Endothelial cell of umbilical vein (primary cell): Measurements from ENCODE around the gene SH3YL1. TPM values are rescaled to one million over a fixed set of nuclear protein-coding genes. Genes with fewer than 3 reads are reported as not detected.

Experiments
- BruUV-seq: library from RNA; stranded (reverse); fragments of 400-500 nt; replicated peaks from 2 replicates; lab custom pipeline; 2021; lab: Mats Ljungman, UMichigan
- CTCF ChIA-PET: fragments of 300-600, 350-600 bp; sonication (Branson Sonifier 250); formaldehyde crosslinking; loops from one replicate; lab custom pipeline; 2021; ENCODE audit warnings: antibody characterized with exemption, inconsistent platforms; lab: Charles Lee
- POLR2A ChIA-PET: fragments of 300-600, 350-600 bp; sonication (Branson Sonifier 250); formaldehyde crosslinking; loops from one replicate; lab custom pipeline; 2021; ENCODE audit warnings: antibody characterized with exemption, inconsistent platforms; lab: Charles Lee
- DNase-seq: peaks from one replicate; pipeline ENCODE4 v3.0.0-alpha.2; 2011; ENCODE audit warnings: low read depth, low spot score
- FAIRE-seq: peaks from 2 replicates; lab custom pipeline; 2011; peaks lifted over from hg19 to GRCh38; lab: Jason Lieb, UNC
- H2AFZ ChIP-seq: 2 replicates; pipeline ENCODE4 v1.6.0; 2012; ENCODE audit warnings: low read depth, low read length, control low read depth, inconsistent platforms
- H3K27ac ChIP-seq: 2 replicates; pipeline ENCODE4 v1.5.1; 2011; ENCODE audit warnings: low read depth, mild to moderate bottlenecking, control low read depth, low read length, moderate library complexity; ENCODE audit not compliant: insufficient read depth
- H3K27me3 ChIP-seq, 2 experiments: 2 replicates each; pipeline versions ENCODE4 v1.6.0 to v1.6.1; 2011; ENCODE audit warnings: low read length in 2 of 2, mixed read lengths in 1 of 2; ENCODE audit not compliant: control insufficient read depth in 2 of 2, insufficient read depth in 2 of 2
- H3K36me3 ChIP-seq, 2 experiments: 2 replicates in 1 of 2; 3 replicates in 1 of 2; pipeline ENCODE4 v1.5.1; 2011; ENCODE audit warnings: low read length in 2 of 2, mild to moderate bottlenecking in 1 of 2, moderate library complexity in 1 of 2; ENCODE audit not compliant: control insufficient read depth in 2 of 2, insufficient read depth in 2 of 2; ENCODE audit errors: extremely low read depth in 1 of 2
- H3K4me1 ChIP-seq: 3 replicates; pipeline ENCODE4 v1.5.1; 2011; ENCODE audit warnings: mild to moderate bottlenecking, low read length; ENCODE audit not compliant: control insufficient read depth, insufficient read depth; ENCODE audit errors: extremely low read depth
- H3K4me2 ChIP-seq: 2 replicates; pipeline ENCODE4 v1.6.1; 2011; ENCODE audit warnings: low read length, control low read depth, mixed read lengths; ENCODE audit not compliant: insufficient read depth
- H3K4me3 ChIP-seq, 3 experiments: fragments of 200-600 bp in 1 of 3; sonication (generic), shearing (Covaris generic) in 1 of 3; replicated peaks in 1 of 3; 2 replicates each; pipeline ENCODE4 v1.5.1; 2011 to 2016; ENCODE audit warnings: control low read depth in 3 of 3, low read length in 3 of 3, mild to moderate bottlenecking in 2 of 3, inconsistent platforms in 1 of 3, low read depth in 1 of 3, moderate library complexity in 1 of 3; ENCODE audit not compliant: insufficient read depth in 1 of 3
- H3K79me2 ChIP-seq: 2 replicates; pipeline ENCODE4 v1.6.0; 2012; ENCODE audit warnings: low read length, inconsistent platforms; ENCODE audit not compliant: control insufficient read depth, insufficient read depth
- H3K9ac ChIP-seq: replicated peaks from 2 replicates; pipeline ENCODE3; 2011; ENCODE audit warnings: low read length, control low read depth; ENCODE audit not compliant: insufficient read depth; ENCODE audit errors: extremely low read depth
- H3K9me1 ChIP-seq: replicated peaks from 3 replicates; pipeline ENCODE4 v1.6.0; 2011; ENCODE audit warnings: mild to moderate bottlenecking, low read length; ENCODE audit not compliant: control insufficient read depth, insufficient read depth; ENCODE audit errors: extremely low read depth
- H3K9me3 ChIP-seq: replicated peaks from 2 replicates; pipeline ENCODE4 v1.5.1; 2012; ENCODE audit warnings: low read length, inconsistent platforms; ENCODE audit not compliant: control insufficient read depth, insufficient read depth
- H4K20me1 ChIP-seq: replicated peaks from 2 replicates; pipeline ENCODE3; 2011; ENCODE audit warnings: mild to moderate bottlenecking, low read length; ENCODE audit not compliant: control insufficient read depth, insufficient read depth; ENCODE audit errors: extremely low read depth
- EZH2 ChIP-seq: IDR thresholded peaks from 2 replicates; pipeline ENCODE4 v1.6.1; 2012; ENCODE audit warnings: borderline replicate concordance, low read depth, mild to moderate bottlenecking, moderate library complexity, low read length, inconsistent platforms; ENCODE audit not compliant: severe bottlenecking
- JUN ChIP-seq: IDR thresholded peaks from 2 replicates; pipeline ENCODE4 v1.6.1; 2011; ENCODE audit warnings: borderline replicate concordance, low read depth; ENCODE audit not compliant: insufficient read length, insufficient read depth
- MYC ChIP-seq: IDR thresholded peaks from one replicate; pipeline ENCODE4 v1.6.1; 2011; ENCODE audit warnings: mild to moderate bottlenecking, low read depth, low read length
- POLR2A ChIP-seq: IDR thresholded peaks from 2 replicates; pipeline ENCODE4 v1.6.1; 2012; ENCODE audit warnings: low read depth, mild to moderate bottlenecking, control low read depth, low read length
- POLR2AphosphoS5 ChIP-seq: IDR thresholded peaks from 2 replicates; pipeline ENCODE4 v1.6.1; 2012; ENCODE audit warnings: low read depth, mild to moderate bottlenecking, control low read depth, low read length, moderate library complexity; ENCODE audit not compliant: insufficient read depth
- dilution Hi-C: fragments of 300-500 bp; cut with MboI; formaldehyde crosslinking; loops from one replicate; pipeline ENCODE4 v1.15.0; 2019; ENCODE audit warnings: low sequenced_read_pairs; ENCODE audit not compliant: extremely low pct_ligation_motif_present
- intact Hi-C: fragments of 100-400 bp; cut with micrococcal nuclease; formaldehyde crosslinking; loops from one replicate; pipeline ENCODE4 v1.10.0; 2022
- polyA plus RNA-seq, 4 experiments: library from polyadenylated mRNA; depleted of rRNA in 3 of 4; stranded (reverse) in 3 of 4; unstranded in 1 of 4; fragments of >200 nt; gene quantifications; 2 replicates each; pipeline versions ENCODE4 v1.2.1 to v1.2.3, GENCODE V29; 2011 to 2012; ENCODE audit warnings: missing spikeins in 1 of 4
- total RNA-seq: library from RNA; stranded (reverse); gene quantifications from 2 replicates; pipeline ENCODE4 v1.2.3, GENCODE V29; 2021
- TF ChIP-seq, protein P1 (sequence below), 2 donors: IDR thresholded peaks; 1 replicate in 1 of 2; 2 replicates in 1 of 2; pipeline ENCODE4 v1.5.1; 2011; ENCODE audit warnings: low read length in 2 of 2, mild to moderate bottlenecking in 2 of 2, moderate library complexity in 2 of 2, control low read depth in 1 of 2, inconsistent platforms in 1 of 2, low read depth in 1 of 2; ENCODE audit not compliant: insufficient read depth in 1 of 2; ENCODE audit errors: extremely low read depth in 1 of 2

SH3YL1 gene
- total and polyA plus RNA-seq, 2 donors (not counting 3 experiments of a cell fraction or from before 2014, with no cell fraction given), result 12.5 to 22.4 TPM

DNA sequence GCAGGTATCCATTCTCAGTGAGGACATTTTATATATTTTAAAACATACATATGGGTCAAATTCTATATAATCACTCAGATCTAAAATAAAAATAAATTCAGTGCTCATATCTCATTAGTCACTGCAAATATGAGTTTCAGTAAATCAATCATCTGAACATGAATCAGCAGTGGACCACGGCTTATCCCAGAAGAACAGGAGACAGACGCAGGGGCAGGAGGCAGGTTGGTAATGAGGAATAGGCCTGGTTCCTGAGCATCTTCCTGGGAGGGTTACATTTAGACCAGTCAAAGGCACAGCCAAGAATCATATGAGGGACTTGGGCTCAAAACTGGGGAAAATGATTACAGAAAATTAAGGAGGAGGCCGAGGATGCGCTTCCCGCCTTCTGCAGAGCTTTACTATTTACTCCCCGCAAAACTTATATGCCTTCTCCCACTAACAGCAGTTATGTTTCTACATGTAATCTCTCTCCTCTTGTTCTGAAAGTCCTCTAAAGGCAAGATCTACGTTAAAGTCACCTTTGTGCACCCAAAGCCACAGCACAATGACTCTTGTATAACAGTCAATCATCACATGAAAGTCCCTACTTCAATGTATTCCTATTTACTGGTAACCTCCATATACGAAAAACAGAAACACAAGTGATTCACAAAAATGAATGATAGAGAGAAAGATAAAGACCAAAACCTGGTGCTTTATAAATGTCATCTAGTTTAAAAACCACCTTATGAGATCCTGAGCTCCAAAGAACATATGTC lies 35.1 kb downstream of the SH3YL1 start:
- no peak overlapping the region for H3K27ac ChIP-seq
- H2AFZ ChIP-seq, result no peak overlapping the region
- no peaks in the 10 kb centered on the region for H3K9me3 ChIP-seq
- H3K9ac ChIP-seq, result no peak overlapping the region
- DNase-seq (no peak), FAIRE-seq (no peak)
- intact Hi-C loops (no loop called here), dilution Hi-C loops (no loop called here)
- H3K79me2 ChIP-seq, result no peaks in the 10 kb centered on the region
- POLR2A ChIA-PET, result no interaction called here
- no peaks in the 10 kb centered on the region for H3K36me3 ChIP-seq
- H3K4me1 ChIP-seq, result no peaks in the 10 kb centered on the region
- TF ChIP-seq POLR2AphosphoS5, result no peak
- TF ChIP-seq, protein P1, sequence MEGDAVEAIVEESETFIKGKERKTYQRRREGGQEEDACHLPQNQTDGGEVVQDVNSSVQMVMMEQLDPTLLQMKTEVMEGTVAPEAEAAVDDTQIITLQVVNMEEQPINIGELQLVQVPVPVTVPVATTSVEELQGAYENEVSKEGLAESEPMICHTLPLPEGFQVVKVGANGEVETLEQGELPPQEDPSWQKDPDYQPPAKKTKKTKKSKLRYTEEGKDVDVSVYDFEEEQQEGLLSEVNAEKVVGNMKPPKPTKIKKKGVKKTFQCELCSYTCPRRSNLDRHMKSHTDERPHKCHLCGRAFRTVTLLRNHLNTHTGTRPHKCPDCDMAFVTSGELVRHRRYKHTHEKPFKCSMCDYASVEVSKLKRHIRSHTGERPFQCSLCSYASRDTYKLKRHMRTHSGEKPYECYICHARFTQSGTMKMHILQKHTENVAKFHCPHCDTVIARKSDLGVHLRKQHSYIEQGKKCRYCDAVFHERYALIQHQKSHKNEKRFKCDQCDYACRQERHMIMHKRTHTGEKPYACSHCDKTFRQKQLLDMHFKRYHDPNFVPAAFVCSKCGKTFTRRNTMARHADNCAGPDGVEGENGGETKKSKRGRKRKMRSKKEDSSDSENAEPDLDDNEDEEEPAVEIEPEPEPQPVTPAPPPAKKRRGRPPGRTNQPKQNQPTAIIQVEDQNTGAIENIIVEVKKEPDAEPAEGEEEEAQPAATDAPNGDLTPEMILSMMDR (IDR thresholded peaks at IDR 0.05; ENCODE audit: extremely low read depth in 1 of 2, insufficient read depth in 1 of 2, low read depth in 1 of 2, low read length in 2 of 2), result no peak
- TF ChIP-seq JUN, result no peak
- no peak for TF ChIP-seq MYC
- no peak for TF ChIP-seq POLR2A
- no peak for TF ChIP-seq EZH2
- no peaks in the 10 kb centered on the region for H3K27me3 ChIP-seq
- H3K4me3 ChIP-seq, result no peak overlapping the region
- H3K4me2 ChIP-seq, result no peak overlapping the region
- CTCF ChIA-PET, result no interaction called here
- H4K20me1 ChIP-seq, result no peaks in the 10 kb centered on the region
- H3K9me1 ChIP-seq, result no peaks in the 10 kb centered on the region
- BruUV-seq, result no TSS peak
